PC-3 (cell line): Measurements from ENCODE around the gene HENMT1. TPM values are rescaled to one million over a fixed set of nuclear protein-coding genes. Genes with fewer than 3 reads are reported as not detected.

Source experiments
- ATAC-seq: fragments of 200-7000 bp; cut with Tn5 transposase; 2 replicates; pipeline ENCODE4 v1.9.1; 2020; ENCODE audit warnings: mild to moderate bottlenecking, moderate library complexity
- BruUV-seq: library from RNA; stranded (reverse); fragments of 400-500 nt; replicated peaks from 2 replicates; lab custom pipeline; 2021; lab: Mats Ljungman, UMichigan
- CTCF ChIA-PET: fragments of 300-600 bp; sonication (Branson Sonifier 250); formaldehyde crosslinking; loops from one replicate; lab custom pipeline; 2022; ENCODE audit warnings: antibody characterized with exemption; lab: Charles Lee
- POLR2A ChIA-PET: fragments of 300-600 bp; sonication (Branson Sonifier 250); formaldehyde crosslinking; loops from one replicate; lab custom pipeline; 2022; ENCODE audit warnings: antibody characterized with exemption; ENCODE audit not compliant: unreplicated experiment; lab: Charles Lee
- DNase-seq: peaks from one replicate; pipeline ENCODE4 v3.0.0-alpha.2; 2015
- H2AFZ ChIP-seq: fragments of 300-600 bp; sonication (generic); 2 replicates; pipeline ENCODE4 v1.6.0; 2016; ENCODE audit warnings: antibody characterized with exemption, low read length
- H3F3A ChIP-seq: fragments of 300-600 bp; sonication (generic); one replicate; pipeline ENCODE4 v1.6.0; 2017; ENCODE audit warnings: antibody characterized with exemption, low read length, control low read depth, mild to moderate bottlenecking; ENCODE audit not compliant: unreplicated experiment
- H3K27ac ChIP-seq: fragments of 300-600 bp; sonication (generic); 2 replicates; pipeline ENCODE4 v1.5.1; 2016; ENCODE audit warnings: mild to moderate bottlenecking, low read length
- H3K27me3 ChIP-seq: fragments of 300-600 bp; sonication (generic); 2 replicates; pipeline ENCODE4 v1.6.1; 2016; ENCODE audit warnings: low read length, mixed read lengths
- H3K36me3 ChIP-seq: fragments of 300-600 bp; sonication (generic); 2 replicates; pipeline ENCODE4 v1.6.1; 2016; ENCODE audit warnings: low read depth, mixed run types, low read length, mixed read lengths
- H3K4me1 ChIP-seq: fragments of 300-600 bp; sonication (generic); 2 replicates; pipeline ENCODE4 v1.5.1; 2016; ENCODE audit warnings: low read length; ENCODE audit not compliant: insufficient read depth
- H3K4me2 ChIP-seq: fragments of 300-600 bp; sonication (generic); 2 replicates; pipeline ENCODE4 v1.6.0; 2016; ENCODE audit warnings: low read length
- H3K4me3 ChIP-seq: fragments of 300-600 bp; sonication (generic); 2 replicates; pipeline ENCODE4 v1.5.1; 2016; ENCODE audit warnings: mild to moderate bottlenecking, low read length, mixed read lengths
- H3K79me2 ChIP-seq: fragments of 300-600 bp; sonication (generic); 2 replicates; pipeline ENCODE4 v1.6.1; 2017; ENCODE audit warnings: low read length, mixed read lengths
- H3K9ac ChIP-seq: fragments of 300-600 bp; sonication (generic); 2 replicates; pipeline ENCODE4 v1.6.0; 2016; ENCODE audit warnings: mild to moderate bottlenecking, low read length
- H3K9me2 ChIP-seq: fragments of 300-600 bp; sonication (generic); replicated peaks from 2 replicates; pipeline ENCODE4 v1.6.1; 2016; ENCODE audit warnings: mixed run types, low read length, mixed read lengths
- H3K9me3 ChIP-seq: fragments of 300-600 bp; sonication (generic); 2 replicates; pipeline ENCODE4 v1.6.1; 2016; ENCODE audit warnings: low read length, mixed read lengths
- H4K20me1 ChIP-seq: fragments of 300-600 bp; sonication (generic); 2 replicates; pipeline ENCODE4 v1.6.1; 2016; ENCODE audit warnings: low read length, mixed read lengths
- CTCF ChIP-seq: fragments of 300-600 bp; sonication (generic); conservative IDR thresholded peaks from 2 replicates; pipeline ENCODE4 v1.5.1; 2017; ENCODE audit warnings: antibody characterized with exemption, low read depth, mild to moderate bottlenecking, low read length
- EZH2 ChIP-seq: fragments of 300-600 bp; sonication (generic); IDR thresholded peaks from one replicate; pipeline ENCODE4 v1.6.1; 2017; ENCODE audit warnings: antibody characterized with exemption, mild to moderate bottlenecking, low read length; ENCODE audit not compliant: unreplicated experiment
- EZH2phosphoT487 ChIP-seq: fragments of 300-600 bp; sonication (generic); IDR thresholded peaks from 2 replicates; pipeline ENCODE4 v1.6.1; 2018; ENCODE audit warnings: mild to moderate bottlenecking, antibody characterized with exemption, low read length, borderline replicate concordance
- intact Hi-C: fragments of 100-400 bp; cut with micrococcal nuclease; formaldehyde crosslinking; loops from 2 replicates; pipeline ENCODE4 v1.9.0; 2023
- total RNA-seq: library from RNA; depleted of rRNA; stranded (reverse); fragments of >200 nt; gene quantifications from 2 replicates; pipeline ENCODE4 v1.2.3, GENCODE V29; 2014

HENMT1 gene
- total RNA-seq, 1 experiment from 2014 or later: 1.3 TPM

- intact Hi-C loops: no loop called here
- Histone ChIP-seq H3K9me3 (no peaks in the 10 kb centered on the region), H3K27me3 (no peaks in the 10 kb centered on the region), H3K79me2 (no peaks in the 10 kb centered on the region), H3K4me2 (no peak overlapping the region), H3K27ac (no peak overlapping the region), H2AFZ (no peak overlapping the region), H3K4me1 (no peaks in the 10 kb centered on the region), H3K36me3 (no peaks in the 10 kb centered on the region), H4K20me1 (no peaks in the 10 kb centered on the region), H3F3A (no peaks in the 10 kb centered on the region), H3K4me3 (no peak overlapping the region), H3K9ac (no peak overlapping the region), H3K9me2 (no peaks in the 10 kb centered on the region)
- TF ChIP-seq EZH2 (no peak), EZH2phosphoT487 (no peak), CTCF (no peak)
- ChIA-PET CTCF (no interaction called here), POLR2A (no interaction called here)
- DNase-seq: no peak
- no TSS peak for BruUV-seq
- no peak for ATAC-seq
These were observed 32.9 kb downstream of the HENMT1 start for GRCh38 chr1:108627951-108628350.

- no peaks in the 10 kb centered on the region for H3K36me3 ChIP-seq
- no peak overlapping the region for H3K9ac ChIP-seq
- POLR2A ChIA-PET: no interaction called here
- DNase-seq (no peak), ATAC-seq (no peak)
- H2AFZ ChIP-seq: no peak overlapping the region
- no peak overlapping the region for H3K27ac ChIP-seq
- H3K4me2 ChIP-seq: no peak overlapping the region
- no peaks in the 10 kb centered on the region for H3K79me2 ChIP-seq
- H3K4me3 ChIP-seq: no peak overlapping the region
- H3K27me3 ChIP-seq: no peaks in the 10 kb centered on the region
- CTCF ChIA-PET: no interaction called here
- no peaks in the 10 kb centered on the region for H4K20me1 ChIP-seq
- no peaks in the 10 kb centered on the region for H3K9me3 ChIP-seq
- TF ChIP-seq EZH2 (no peak), EZH2phosphoT487 (no peak), CTCF (no peak)
- no peaks in the 10 kb centered on the region for H3K4me1 ChIP-seq
- no peaks in the 10 kb centered on the region for H3K9me2 ChIP-seq
- no TSS peak for BruUV-seq
- intact Hi-C loops: no loop called here
- H3F3A ChIP-seq: no peaks in the 10 kb centered on the region
These were observed 33.6 kb downstream of the HENMT1 start for GRCh38 chr1:108627256-108627655.

GRCh38 chr1:108624069-108624468, 36.8 kb downstream of the HENMT1 start:
- no TSS peak for BruUV-seq
- Histone ChIP-seq H3K79me2 (no peaks in the 10 kb centered on the region), H3K9me3 (no peaks in the 10 kb centered on the region), H3K27me3 (no peaks in the 10 kb centered on the region), H3K36me3 (no peaks in the 10 kb centered on the region), H2AFZ (no peak overlapping the region), H3K4me3 (no peak overlapping the region), H3K9ac (no peak overlapping the region), H3K4me1 (peaks cover 3% of the 10 kb centered on the region; the same call in 1 of the 2 replicates), H3F3A (no peaks in the 10 kb centered on the region), H4K20me1 (no peaks in the 10 kb centered on the region), H3K4me2 (no peak overlapping the region), H3K9me2 (no peaks in the 10 kb centered on the region), H3K27ac (no peak overlapping the region)
- DNase-seq: no peak
- ChIA-PET POLR2A (no interaction called here), CTCF (no interaction called here)
- no peak for ATAC-seq
- TF ChIP-seq CTCF (no peak), EZH2phosphoT487 (no peak), EZH2 (no peak)
- intact Hi-C loops: no loop called here
